ENCODE data around the gene BCL7A.

DNA sequence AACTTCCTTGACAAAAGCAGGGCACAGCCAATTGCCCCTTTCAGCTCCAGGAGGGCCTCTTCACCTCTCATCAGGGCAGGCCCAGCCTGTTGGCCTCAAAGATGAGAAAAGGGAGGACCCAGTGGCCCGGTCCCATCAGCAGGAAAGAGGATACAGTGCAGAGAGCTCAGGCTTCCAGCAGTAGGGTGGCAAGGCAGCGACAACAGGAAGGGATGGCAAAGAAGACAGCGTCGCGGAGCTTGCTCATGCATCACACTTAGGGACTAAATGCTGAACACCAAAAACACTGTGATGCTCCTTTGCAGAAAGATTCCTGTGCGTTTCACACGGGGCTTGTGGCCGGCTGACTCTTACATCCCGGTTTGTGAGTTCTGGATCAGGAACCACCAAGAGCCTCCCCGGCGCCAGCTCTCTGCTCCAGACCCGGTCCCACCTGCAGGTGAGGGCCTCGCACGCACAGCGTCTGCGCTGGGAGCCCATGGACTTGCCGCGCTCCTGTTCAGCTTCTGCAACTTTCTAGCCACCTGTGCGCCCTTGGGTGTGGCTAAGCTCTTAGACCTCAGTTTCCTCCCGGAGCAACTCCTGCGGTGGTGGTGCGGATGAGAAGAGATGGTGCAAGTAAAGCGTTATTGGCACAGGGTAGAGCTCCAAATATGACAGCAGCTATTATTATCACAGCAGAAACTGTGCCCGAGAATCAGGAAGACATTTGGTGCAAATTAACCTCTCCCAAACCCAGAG is 15.3 kb upstream of the BCL7A start:
- TF ChIP-seq EZH2phosphoT487 (IDR thresholded peaks at IDR 0.05; ENCODE audit: low read depth, severe bottlenecking, unreplicated experiment) (no peak), EZH2 (IDR thresholded peaks at IDR 0.05; ENCODE audit: borderline replicate concordance) (no peak), CTCF (IDR thresholded peaks at IDR 0.05; ENCODE audit: poor library complexity) (no peak)

Measured in hepatocyte (in vitro differentiated cells).